Right forelimb (tissue), 1 donor: ENCODE measurements around the gene TBCA.
A peak's percentile ranks its signal among the peaks of the same experiment; 100 is the strongest.

Source experiments
- DNase-seq: peaks from one replicate; pipeline ENCODE4 v3.0.0-alpha.2; 2018

TBCA gene

DNA sequence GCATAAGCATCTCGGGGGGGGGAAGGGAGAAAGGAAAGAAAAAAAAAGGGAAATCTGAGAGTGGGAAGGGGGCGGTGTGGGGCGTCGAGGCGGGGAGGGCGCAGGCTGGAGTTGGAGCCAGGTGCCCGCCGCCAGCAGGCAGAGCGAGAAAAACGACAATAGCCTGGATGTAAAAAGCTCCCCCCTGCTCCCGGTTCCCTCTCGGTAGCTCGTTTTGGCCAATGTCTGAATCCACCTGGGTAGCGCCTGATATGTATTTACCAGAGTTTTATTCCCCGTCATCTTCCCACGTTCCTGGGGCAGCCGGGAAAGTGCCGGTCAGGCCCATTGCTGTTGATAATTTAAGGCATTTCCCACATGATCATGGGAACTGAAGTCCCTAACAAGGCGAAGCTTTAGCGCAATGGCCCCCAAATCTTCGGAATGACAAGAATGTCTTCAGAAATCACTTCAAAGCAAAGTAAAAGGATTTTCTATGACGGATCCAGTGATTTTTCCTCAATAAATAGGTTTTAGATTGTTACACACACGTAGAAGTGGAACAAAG, 134.7 kb downstream of the TBCA start:
- peak; percentile 49 for DNase-seq
